Measurements from ENCODE around the gene PPP2R5E.

The PPP2R5E gene

DNA sequence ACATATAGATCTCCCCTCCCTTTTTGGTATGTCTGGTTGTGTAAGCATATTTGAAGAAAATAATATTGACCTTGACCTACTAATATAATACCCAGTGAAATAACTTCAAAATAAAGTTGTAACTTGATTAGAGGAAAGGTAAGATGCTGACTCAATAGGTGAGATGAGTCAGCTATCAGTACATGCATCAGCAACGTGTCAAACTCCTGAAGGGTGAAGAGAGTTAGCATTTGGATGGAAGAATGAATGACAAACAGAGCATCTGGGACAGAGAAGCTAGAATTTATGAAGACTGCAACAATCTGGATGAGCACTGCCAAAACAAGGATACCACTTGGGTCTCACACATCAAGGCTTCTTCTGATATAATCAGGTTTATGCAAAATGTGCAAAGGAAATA is 74.9 kb downstream of the PPP2R5E start:
- no peak for DNase-seq

DNA sequence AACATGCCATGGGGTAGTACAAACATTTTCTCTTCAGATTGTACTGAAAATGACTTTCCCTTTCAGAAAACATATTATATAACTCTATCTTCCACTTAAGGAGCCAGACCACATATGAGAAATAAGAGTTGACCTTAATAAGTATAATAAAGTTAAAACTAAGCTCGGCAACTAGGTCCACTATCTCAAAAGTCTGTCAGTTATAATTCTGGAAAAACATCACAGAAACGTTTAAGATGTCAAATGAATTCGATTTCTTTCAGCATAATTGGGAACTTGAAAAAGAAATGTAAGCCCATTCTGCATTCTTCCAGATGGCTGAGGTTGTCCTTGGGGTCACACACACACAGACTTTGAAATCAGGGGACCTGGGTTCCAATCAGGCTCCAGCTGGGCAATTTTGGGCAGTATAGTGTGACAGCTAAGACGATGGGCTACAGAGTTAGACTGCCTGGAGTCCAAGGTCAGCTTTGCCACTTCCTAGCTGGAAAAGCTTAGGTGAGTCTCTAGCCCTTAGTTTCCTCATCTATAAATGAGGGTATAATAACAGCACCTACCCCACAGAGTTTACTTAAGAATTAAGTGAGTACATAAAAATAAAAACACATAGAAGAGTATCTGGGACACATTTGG is 75.6 kb downstream of the PPP2R5E start:
- no peak for DNase-seq

DNA sequence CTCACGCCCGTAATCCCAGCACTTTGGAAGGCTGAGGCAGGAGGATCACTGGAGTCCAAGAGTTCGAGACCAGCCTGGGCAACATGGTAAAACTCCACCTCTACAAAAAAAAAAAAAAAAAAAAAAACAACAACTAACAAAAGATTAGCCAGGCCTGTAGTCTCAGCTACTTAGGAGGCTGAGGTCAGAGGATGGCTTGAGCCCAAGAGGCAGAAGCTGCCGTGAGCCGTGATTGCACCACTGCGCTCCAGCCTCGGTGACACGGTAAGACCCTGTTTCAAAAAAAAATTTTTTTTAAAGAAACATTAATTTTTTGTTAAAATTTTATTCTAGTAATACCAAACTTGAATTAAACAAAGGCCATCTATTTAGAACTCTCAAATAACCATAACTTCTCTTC is 77.8 kb downstream of the PPP2R5E start:
- DNase-seq = no peak

DNA sequence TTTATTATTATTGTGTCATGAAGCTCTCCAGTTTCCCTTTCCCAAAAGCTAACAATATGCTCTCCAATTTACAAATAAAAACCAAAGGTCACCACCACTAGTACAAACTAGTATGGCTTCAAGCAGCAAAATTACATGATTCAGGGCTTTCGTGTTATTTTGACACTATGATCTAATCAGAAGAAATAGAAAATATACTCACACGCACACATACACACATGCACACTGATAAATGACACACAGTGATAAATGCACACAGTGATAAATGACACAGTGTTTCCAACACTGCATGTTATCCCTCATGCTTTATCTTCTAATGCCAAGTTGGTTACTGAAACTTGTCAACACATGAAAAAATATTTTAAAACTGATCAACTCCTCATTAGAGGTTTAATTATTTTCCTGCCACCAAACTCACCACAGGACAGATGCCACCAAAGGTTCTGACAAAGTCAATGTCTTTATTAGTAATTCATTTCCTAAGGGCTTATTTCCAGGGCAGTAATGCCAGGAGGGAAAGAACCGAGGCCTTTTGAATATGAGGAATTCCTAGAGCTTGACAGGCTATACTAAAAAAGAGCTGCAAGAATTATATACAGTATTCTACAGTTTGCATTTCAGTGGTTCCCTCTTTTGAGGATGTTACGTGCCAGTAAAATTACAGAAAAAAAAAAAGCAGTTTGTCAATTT is 82.4 kb downstream of the PPP2R5E start:
- no peak for DNase-seq

DNA sequence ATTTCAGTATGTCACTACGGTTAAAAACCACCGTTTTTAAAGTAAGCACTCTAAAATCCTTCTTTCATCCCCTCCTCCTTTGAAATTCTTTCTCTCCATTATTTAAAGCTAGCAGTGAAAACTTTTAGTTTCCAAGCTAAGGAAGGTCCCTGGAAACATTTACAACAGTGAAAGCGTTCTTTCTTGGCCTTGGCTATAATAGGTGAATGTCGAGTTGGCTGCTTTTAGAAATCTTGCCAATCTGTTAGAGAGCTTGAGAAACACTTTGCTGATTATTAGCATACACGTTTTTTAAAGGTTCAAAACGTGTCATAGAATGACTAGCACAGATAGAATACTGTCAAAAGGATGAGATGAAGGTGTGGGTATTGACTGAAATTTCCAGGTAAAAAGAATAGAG is 83.4 kb downstream of the PPP2R5E start:
- DNase-seq = no peak

DNA sequence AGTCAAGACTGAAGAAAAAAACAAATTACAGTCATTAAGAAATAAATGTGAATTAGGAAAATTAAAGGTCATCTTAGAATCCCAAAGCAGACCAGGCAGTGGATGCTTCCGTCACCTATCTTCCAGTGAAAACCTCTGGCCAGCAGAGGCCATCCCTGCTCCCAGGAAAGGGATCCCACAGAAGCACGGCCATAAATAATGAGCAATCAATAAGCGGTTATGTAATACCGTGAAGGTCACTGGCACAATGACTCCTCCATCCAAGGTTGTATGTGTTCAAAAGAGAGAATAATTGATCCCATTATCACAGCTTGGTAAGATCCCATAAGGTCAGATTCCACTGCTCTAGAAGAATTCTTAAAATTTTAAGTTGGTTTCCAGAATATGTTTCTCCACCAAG is 85.7 kb downstream of the PPP2R5E start:
- DNase-seq = no peak

DNA sequence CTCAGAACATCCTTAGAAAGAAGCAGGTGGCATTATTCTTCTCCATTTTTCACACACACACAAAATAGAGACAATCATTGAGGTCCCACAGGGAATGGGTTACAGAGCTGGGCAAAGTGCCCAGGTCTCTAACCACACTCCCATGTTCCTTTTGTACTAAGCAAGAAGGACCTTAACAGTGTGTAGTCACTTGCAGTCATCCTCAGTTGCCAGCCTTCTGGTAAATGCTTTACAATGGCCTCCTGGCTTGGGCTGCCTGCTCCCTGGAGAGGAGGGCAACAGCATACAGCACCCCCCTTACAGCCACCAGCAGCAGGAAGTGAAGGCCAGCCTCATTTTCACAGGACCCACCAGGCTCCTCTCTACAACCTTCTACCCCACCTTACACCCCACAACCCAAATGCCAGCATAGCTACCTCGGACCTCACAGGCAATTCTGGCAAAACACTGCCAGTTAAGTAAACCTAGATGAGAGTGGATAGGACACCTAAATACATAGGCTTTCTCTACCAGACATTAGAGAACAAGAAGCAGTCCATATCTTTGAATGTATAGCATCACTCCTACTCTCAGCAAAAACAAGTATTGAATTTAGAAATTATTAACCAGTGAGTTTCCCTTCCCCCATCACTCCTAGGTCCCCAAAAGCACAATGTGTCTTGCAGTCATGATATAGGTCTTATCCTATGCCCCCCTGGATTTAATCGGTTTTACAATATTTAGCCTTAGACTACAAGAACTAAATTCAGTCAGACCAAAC is 88.1 kb downstream of the PPP2R5E start:
- DNase-seq = no peak

DNA sequence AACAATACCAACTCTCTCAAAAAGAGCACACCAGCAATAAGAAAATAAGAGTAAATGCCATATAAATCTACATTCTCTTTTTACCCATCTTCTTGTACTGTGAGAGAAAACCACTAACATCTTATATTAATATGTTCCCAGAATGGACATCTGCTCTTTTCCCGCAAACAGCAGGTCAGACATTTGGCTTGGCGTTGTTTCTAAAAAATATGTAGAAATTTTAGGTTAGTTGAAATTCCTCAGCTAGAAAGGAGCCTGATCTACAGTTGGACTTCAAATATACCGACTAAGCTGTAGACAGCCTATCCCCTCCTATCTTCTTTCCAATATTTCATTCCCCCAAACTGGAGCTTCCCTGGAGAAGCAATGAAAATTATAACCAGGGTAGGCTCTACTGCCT is 88.7 kb downstream of the PPP2R5E start:
- DNase-seq = no peak

DNA sequence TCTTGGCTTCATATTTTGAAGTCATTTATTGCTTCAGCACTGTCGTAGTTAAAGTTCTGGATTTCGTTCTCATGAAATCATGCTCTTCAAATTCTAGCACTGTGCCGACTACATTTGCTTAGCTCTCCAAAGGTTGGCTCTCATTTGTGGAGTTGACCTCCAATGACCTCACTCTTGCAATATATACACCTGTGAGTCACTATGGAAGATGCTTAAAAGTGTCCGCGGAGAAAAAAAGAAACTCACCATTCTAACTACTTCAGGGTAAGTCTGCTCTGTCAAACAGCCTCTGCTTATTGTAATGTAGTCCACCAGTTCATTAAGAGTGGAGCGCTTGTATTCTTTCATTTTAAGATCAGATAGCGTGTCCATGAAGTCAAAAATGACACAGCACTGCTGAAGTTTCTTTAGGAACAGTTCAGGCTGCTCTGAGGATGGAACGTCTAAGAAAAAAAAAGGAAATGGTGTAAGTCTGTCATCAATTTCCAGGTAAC is 89.7 kb downstream of the PPP2R5E start:
- DNase-seq = no peak

DNA sequence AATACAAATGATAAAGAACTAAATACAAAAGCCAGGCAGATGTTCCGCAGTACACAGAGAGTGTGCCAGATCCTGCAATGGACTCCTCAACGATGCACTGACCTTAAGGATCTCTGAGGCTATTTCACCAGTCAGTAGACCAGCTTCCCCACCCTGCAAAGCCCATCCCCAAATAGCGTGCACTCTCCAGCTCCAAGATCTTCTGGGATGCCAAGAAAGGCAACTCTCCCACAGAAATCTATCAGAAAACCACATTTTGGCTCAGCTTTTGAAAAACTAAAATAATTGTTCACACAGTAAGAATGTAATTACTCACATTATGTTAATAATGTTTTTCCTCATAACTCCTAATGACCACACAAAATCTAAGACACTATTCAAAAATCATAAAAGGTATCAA is 90.4 kb downstream of the PPP2R5E start:
- no peak for DNase-seq

DNA sequence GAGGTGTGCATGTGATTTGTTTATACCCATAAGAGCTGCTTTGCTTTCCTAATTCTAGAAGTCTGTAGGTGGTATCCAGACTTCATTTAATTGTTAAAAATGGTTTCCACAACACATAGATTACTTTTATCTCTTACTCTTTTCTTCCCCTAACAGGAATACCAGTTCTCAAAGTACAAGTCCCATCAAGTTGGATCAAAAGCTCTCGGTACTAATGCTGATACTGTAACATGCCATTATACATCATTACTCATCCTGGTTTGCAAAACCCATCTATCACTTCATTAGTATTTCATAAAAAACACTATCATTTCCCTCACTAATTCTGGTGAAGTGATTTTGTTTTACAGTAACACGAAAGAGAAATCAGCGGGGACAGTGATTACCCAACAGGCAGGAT is 94.3 kb downstream of the PPP2R5E start:
- no peak for DNase-seq

DNA sequence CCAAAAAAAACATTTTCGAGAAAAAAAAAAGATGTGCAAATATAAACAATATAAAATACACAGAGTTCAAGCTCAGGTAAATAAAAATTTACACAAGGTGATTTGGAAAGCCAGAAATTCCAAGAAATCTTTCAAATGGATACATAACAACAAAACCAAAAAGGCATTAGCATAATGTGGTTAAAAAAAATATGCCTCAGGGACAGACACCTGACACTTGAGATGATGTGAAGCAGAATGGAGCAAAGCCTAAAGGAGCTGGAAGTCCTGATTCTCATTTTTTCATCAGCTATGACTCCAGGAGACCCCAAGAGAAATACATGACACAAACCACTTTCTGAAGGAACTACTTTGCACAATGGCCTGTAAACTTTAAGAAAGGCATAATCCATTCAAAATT is 98.6 kb downstream of the PPP2R5E start:
- DNase-seq = no peak

DNA sequence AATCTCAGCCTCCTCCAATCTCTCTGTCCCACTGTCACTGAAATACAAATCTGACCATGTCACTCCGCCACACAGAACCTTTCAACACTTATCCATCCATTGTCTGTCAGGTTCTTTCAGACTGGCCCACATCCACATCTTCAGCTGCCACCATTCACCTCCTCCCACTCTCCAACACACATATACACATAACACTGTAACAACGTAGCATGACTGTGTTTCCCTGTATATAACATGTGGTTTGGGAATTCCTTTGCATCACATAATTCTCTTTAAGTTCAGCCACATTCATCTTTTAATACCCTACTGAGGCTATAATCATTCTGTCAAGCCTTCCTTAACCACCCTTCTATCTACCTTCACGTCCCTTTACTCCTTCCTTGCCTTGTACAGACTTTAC is 99.2 kb downstream of the PPP2R5E start:
- no peak for DNase-seq

DNA sequence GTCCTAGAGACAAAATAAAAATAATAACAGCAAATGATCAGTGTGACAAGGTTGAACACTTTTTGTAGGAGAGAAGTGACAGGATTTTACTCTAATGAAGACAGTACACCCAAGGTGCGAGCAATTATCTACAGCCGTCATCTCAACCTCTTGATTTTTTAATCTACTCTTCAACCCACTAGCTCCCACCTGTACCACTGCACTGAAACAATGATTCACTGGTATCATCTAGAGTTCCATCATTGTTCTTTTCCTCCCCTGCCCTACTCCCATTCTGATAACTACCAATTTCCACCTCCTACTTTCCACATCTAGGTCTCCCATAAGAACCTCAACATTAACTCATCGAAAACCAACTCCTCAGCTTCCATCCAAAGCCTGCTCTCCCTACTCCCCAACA is 99.8 kb downstream of the PPP2R5E start:
- DNase-seq = no peak

DNA sequence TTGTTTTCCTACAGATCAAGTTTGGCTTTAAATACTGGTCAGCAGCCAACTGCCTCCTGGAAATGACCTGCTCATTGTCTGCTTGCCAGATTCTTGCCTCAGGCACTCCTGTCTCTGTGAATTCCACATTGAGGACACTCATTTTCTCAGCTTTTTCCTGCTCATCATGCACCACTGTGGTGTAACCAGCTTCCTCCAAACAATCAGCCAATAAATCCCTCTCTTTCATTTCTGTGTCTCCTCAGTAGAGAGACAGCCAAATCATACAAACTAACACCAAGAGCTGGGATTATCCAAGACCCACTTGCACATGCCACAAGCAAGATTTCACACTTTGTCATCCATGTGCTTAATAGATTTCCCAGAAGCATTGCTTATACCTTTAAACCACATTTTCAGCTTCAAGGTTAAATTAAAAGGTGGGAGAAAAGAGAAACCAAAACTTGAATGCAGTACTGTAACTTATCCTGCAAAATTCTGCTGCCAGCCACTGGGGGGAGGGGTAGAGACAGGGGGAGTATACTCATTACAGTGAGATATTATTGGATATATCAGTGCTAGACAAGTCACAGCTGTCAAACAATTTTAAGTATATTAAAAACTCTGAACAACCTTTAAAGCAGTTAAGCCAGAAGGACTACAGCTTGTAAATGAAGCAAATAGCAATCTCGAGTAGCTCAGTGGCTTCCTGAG is 105.0 kb downstream of the PPP2R5E start:
- DNase-seq = no peak

DNA sequence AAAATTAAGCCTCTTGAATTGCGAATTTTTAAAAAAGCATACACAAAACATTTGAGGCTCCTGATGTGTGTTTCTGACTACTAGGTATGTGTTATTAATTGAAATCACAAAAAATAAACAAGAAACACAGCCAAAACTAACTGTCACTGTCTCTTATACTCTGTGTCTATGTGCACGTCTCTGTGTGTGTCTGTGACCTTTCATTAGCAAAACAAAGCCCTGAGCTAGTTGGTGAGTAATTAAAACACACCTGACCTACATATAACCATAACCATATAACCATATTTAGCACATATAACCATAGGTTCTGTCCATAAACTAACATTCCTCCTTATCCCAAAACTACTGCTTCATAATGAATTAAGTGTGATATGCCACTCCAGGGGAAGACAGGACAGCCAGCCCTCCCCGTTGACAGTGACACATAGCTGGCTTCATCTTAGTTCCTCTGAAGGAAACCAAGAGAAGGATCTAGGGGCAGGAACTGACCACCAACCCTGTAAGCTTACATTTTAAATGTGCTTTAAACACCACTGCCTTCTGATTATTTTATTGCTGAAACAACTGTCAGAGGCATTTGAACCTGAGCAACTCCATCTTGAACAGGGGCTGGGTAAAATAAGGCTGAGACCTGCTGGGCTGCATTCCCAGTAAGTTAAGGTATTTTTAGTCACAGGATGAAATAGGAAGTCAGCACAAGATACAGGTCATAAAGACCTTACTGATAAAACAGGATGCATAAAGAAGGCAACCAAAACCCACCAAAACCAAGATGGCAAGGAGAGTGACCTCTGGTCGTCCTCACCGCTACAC is 106.7 kb downstream of the PPP2R5E start:
- DNase-seq = no peak

DNA sequence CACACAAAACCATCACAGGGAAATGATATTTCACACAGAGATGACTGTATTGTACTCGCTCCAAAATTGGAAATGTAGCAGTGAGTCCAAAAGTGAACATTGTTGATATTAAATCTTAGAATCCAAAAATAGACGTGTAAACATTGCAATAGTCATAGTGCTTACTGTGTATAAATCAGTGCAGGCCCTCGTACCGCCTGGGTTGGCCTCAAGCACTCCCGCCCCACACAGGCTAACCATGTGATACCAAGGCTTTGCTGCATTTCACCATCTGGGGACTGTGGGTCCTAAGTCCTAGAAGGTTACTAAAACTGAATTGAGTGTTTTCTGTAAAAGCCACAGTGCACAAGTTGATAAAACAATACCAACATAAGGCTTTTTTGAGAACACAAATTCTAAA is 107.3 kb downstream of the PPP2R5E start:
- DNase-seq = no peak

DNA sequence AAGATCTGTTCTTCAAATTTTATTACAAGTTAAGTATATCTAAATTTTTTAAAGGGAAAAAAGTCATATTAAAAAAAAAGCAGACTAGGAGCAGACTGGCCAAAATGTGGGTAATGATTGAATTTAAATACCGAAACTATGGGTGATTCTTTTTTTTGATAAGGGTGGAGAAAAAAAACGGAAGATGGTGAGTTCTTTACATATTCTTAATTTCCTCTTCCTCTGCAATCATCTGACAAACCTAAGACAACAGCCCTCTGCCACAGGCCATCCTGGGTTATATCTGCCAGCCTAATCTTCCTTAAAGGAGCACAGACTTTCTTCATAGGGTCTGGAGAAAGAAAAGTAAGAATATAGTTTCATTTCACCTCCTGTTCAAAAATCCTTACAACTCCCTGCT is 108.0 kb downstream of the PPP2R5E start:
- DNase-seq = no peak

DNA sequence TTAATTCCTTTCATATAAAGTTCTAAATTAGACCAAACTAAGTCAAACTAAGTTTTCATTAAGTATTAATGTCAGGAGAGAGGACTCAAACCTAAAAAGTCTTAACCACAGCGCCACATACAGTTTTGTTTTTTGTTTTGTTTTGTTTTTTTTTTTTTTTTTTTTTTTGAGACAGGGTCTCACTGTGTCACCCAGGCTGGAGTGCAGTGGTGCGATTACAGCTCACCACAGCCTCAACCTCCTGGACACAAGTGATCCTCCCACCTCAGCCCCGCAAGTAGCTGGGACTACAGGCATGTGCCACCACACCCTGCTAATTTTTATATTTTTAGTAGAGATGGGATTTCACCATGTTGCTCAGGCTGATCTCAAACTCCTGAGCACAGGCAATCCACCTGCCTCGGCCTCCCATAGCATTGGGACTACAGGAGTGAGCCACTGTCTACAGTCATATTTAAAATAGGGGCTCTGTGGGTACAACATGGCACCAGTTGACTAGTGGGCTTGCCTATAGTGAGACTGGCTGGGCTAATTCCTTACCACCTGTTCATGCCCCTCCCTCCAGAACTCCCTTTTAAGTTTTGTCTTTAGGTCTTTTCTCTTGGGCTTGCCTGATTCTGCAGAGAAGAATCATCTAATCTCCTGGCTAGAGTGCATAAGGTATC is 110.2 kb downstream of the PPP2R5E start:
- DNase-seq = no peak

DNA sequence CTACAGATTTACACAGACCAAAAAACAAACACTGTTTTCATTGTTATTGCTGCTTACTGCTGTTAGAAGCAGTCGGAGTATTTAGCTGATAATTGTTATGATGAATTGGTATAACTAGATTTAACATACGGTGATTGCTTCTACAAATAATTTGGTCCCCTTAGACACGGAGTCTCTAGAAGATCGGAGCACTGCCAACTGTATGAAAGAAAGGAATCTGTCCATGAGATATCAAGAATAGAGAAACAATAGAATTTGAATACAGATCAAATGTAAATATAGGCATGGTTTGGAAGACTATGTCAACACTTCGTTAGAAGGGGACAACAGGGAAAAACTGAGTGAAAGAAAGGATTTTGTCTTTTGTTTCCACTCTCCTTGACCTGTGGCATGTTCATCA is 110.9 kb downstream of the PPP2R5E start:
- DNase-seq = no peak

DNA sequence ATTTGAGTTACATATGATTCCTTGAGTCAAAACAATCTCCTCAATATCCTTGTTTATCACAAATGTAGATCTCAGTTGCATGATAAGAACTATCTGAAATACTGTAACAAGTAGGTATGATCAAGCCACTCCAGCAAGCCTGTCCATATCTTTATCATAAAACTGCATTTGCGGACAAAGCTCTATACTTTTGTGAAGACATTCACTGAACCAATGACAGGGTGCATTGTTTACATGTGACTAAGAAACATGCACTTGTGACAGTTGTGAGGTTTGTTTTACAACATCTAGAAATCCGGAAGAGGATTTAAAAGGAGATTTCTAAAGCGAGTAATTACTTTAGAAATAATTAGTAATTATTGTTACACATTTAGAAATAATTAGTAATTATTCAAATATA is 111.7 kb downstream of the PPP2R5E start:
- no peak for DNase-seq

DNA sequence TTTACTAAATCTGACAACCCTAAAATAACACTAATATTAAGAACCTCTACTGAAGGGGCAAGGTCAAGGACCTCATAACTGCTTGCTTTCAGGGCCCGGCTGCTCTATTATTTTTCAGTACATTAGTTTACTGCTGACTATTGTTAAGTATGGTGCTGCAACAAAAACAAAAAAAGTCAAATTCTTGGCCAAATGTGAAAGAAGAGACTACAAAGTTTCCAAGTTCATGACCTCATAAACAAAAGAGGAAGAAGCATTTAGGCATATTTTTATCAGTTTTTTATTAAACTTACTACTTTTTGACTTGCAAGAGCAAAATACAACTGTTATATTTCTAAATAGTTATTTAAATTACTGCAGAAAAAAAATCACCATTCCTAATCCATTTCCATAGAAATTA is 114.7 kb downstream of the PPP2R5E start:
- DNase-seq = no peak

All from NCI-H526 (cell line).